Mucosa of descending colon (tissue), 3 donors: ENCODE measurements around the gene ASCC3. TPM values are rescaled to one million over a fixed set of nuclear protein-coding genes. Genes with fewer than 3 reads are reported as not detected.

Source experiments
- ATAC-seq: fragments of 200-7000 bp; cut with Tn5 transposase; one replicate; pipeline ENCODE4 v1.9.1; 2020; ENCODE audit warnings: mild to moderate bottlenecking, moderate library complexity
- DNase-seq, 3 donors: peaks; one replicate each; pipeline ENCODE4 v3.0.0-alpha.2; 2020
- H3K36me3 ChIP-seq: fragments of 200-600 bp; one replicate; pipeline ENCODE4 v1.8.0; 2021; ENCODE audit warnings: low read depth, mild to moderate bottlenecking
- H3K4me1 ChIP-seq: fragments of 200-600 bp; one replicate; pipeline ENCODE4 v1.8.0; 2021; ENCODE audit warnings: low read depth, mild to moderate bottlenecking
- H3K4me3 ChIP-seq: fragments of 200-600 bp; one replicate; pipeline ENCODE4 v1.8.0; 2021; ENCODE audit warnings: mild to moderate bottlenecking
- H3K9me3 ChIP-seq: fragments of 200-600 bp; one replicate; pipeline ENCODE4 v1.8.0; 2021; ENCODE audit warnings: mild to moderate bottlenecking
- CTCF ChIP-seq: fragments of 200-600 bp; IDR thresholded peaks from one replicate; pipeline ENCODE4 v1.8.0; 2022; ENCODE audit warnings: antibody characterized with exemption, mild to moderate bottlenecking
- intact Hi-C, 2 donors: fragments of 100-400 bp; cut with DNase I in 1 of 2; cut with micrococcal nuclease in 1 of 2; formaldehyde crosslinking; loops; one replicate each; pipeline versions ENCODE4 v1.11.0 to v1.11.1; 2022; cut with DNase I, micrococcal nuclease
- total RNA-seq, 3 donors: library from RNA; stranded (reverse); fragmentation: NEBNext Ultra II Directional in 2 of 3; extraction: Animal tissue kit (Norgen Biotek cat#: 25700) in 2 of 3; gene quantifications; one replicate each; pipeline versions ENCODE4 v1.2.1 to v1.2.4, GENCODE V29; 2021 to 2023
- donor health status: DM: no; HTN: no; CAD: no; lungs with moderate emphysema.
- donor health status: DM: no; HTN: no; CAD: no.
- donor health status: DM: no; HTN: yes; CAD: no.

The ASCC3 gene
- total RNA-seq, 3 donors from 2014 or later: 24.6 to 28.5 (median 27.8) TPM

- no peaks in the 10 kb centered on the region for H3K36me3 ChIP-seq
- no peaks in the 10 kb centered on the region for H3K9me3 ChIP-seq
- intact Hi-C loops: no loop called here
- DNase-seq (no peak), ATAC-seq (no peak)
- H3K4me1 ChIP-seq: no peaks in the 10 kb centered on the region
- no peak for TF ChIP-seq CTCF
- H3K4me3 ChIP-seq: no peak overlapping the region
Measured at GRCh38 chr6:100823041-100823440, 58.1 kb downstream of the ASCC3 start.

GRCh38 chr6:100818066-100818465 lies 63.1 kb downstream of the ASCC3 start:
- H3K36me3 ChIP-seq: no peaks in the 10 kb centered on the region
- intact Hi-C loops: no loop called here
- no peak for TF ChIP-seq CTCF
- no peak for DNase-seq
- no peaks in the 10 kb centered on the region for H3K9me3 ChIP-seq
- ATAC-seq: no peak
- no peaks in the 10 kb centered on the region for H3K4me1 ChIP-seq
- no peak overlapping the region for H3K4me3 ChIP-seq

- Histone ChIP-seq H3K4me1 (no peaks in the 10 kb centered on the region), H3K9me3 (no peaks in the 10 kb centered on the region), H3K36me3 (no peaks in the 10 kb centered on the region), H3K4me3 (no peak overlapping the region)
- TF ChIP-seq CTCF: no peak
- intact Hi-C loops: no loop called here
- DNase-seq: no peak
- no peak for ATAC-seq
Measured at GRCh38 chr6:100810015-100810414, 71.1 kb downstream of the ASCC3 start.

- intact Hi-C loops: no loop called here
- DNase-seq (no peak), ATAC-seq (no peak)
- H3K9me3 ChIP-seq: no peaks in the 10 kb centered on the region
- no peaks in the 10 kb centered on the region for H3K4me1 ChIP-seq
- H3K36me3 ChIP-seq: no peaks in the 10 kb centered on the region
- TF ChIP-seq CTCF: no peak
- no peak overlapping the region for H3K4me3 ChIP-seq
Measured at GRCh38 chr6:100809346-100809745, 71.8 kb downstream of the ASCC3 start.

- Histone ChIP-seq H3K9me3 (no peaks in the 10 kb centered on the region), H3K4me1 (no peaks in the 10 kb centered on the region), H3K4me3 (no peak overlapping the region), H3K36me3 (no peaks in the 10 kb centered on the region)
- DNase-seq: no peak
- intact Hi-C loops: no loop called here
- no peak for ATAC-seq
- TF ChIP-seq CTCF: no peak
Measured at GRCh38 chr6:100808638-100809275, 72.4 kb downstream of the ASCC3 start.

- H3K36me3 ChIP-seq: no peaks in the 10 kb centered on the region
- no peak overlapping the region for H3K4me3 ChIP-seq
- ATAC-seq (no peak), DNase-seq (no peak)
- H3K4me1 ChIP-seq: no peaks in the 10 kb centered on the region
- H3K9me3 ChIP-seq: no peaks in the 10 kb centered on the region
- TF ChIP-seq CTCF: no peak
- intact Hi-C loops: no loop called here
Measured at GRCh38 chr6:100806296-100806695, 74.8 kb downstream of the ASCC3 start.
